ENCODE results near the gene CPNE4. TPM values are rescaled to one million over a fixed set of nuclear protein-coding genes. Genes with fewer than 3 reads are reported as not detected.

The CPNE4 gene
- total RNA-seq, 1 donor from 2014 or later, result 2.7 TPM

GRCh38 chr3:132022914-132023313 is 11.9 kb downstream of the CPNE4 start:
- TF ChIP-seq, protein P1, sequence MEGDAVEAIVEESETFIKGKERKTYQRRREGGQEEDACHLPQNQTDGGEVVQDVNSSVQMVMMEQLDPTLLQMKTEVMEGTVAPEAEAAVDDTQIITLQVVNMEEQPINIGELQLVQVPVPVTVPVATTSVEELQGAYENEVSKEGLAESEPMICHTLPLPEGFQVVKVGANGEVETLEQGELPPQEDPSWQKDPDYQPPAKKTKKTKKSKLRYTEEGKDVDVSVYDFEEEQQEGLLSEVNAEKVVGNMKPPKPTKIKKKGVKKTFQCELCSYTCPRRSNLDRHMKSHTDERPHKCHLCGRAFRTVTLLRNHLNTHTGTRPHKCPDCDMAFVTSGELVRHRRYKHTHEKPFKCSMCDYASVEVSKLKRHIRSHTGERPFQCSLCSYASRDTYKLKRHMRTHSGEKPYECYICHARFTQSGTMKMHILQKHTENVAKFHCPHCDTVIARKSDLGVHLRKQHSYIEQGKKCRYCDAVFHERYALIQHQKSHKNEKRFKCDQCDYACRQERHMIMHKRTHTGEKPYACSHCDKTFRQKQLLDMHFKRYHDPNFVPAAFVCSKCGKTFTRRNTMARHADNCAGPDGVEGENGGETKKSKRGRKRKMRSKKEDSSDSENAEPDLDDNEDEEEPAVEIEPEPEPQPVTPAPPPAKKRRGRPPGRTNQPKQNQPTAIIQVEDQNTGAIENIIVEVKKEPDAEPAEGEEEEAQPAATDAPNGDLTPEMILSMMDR (IDR thresholded peaks at IDR 0.05; ENCODE audit: partially characterized antibody, unreplicated experiment), result no peak
- no peak overlapping the region for H3K27ac Mint-ChIP-seq (ENCODE audit: unreplicated experiment)
- DNase-seq, result no peak
- no peaks in the 10 kb centered on the region for H3K4me1 Mint-ChIP-seq (ENCODE audit: low read depth, unreplicated experiment)
- H3K36me3 Mint-ChIP-seq (ENCODE audit: unreplicated experiment), result no peaks in the 10 kb centered on the region
- no peak overlapping the region for H3K4me3 Mint-ChIP-seq (ENCODE audit: unreplicated experiment)
- H3K9me3 Mint-ChIP-seq (ENCODE audit: unreplicated experiment), result peaks cover 3% of the 10 kb centered on the region
- no peaks in the 10 kb centered on the region for H3K27me3 Mint-ChIP-seq (ENCODE audit: unreplicated experiment)

DNA sequence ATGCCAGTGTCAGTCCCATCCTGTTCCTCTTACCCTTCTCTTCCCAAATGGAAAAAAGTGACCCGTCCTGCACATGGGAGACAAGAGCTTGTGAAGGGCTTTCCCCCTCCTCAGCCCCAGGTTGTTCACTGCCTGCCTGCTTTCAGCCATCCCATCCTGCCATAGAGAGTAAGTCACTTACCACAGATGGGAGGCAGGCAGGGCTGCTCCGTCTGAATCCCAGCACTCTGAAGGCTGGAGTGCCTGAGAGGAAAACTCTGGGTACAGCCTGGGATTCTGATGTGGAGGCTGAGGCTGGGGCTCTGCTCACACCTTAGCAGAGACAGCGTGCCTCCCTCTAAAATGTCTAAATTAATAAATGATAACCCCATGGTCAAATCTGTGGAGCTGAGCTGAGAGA is 14.8 kb downstream of the CPNE4 start:
- no peak for DNase-seq
- Mint-ChIP-seq H3K27ac (ENCODE audit: unreplicated experiment) (no peak overlapping the region), H3K27me3 (ENCODE audit: unreplicated experiment) (no peaks in the 10 kb centered on the region), H3K9me3 (ENCODE audit: unreplicated experiment) (peaks cover 3% of the 10 kb centered on the region), H3K4me3 (ENCODE audit: unreplicated experiment) (no peak overlapping the region), H3K36me3 (ENCODE audit: unreplicated experiment) (no peaks in the 10 kb centered on the region), H3K4me1 (ENCODE audit: low read depth, unreplicated experiment) (no peaks in the 10 kb centered on the region)
- TF ChIP-seq, protein P1 (IDR thresholded peaks at IDR 0.05; ENCODE audit: partially characterized antibody, unreplicated experiment), result no peak

- no peak overlapping the region for H3K27ac Mint-ChIP-seq (ENCODE audit: unreplicated experiment)
- H3K9me3 Mint-ChIP-seq (ENCODE audit: unreplicated experiment), result no peaks in the 10 kb centered on the region
- H3K27me3 Mint-ChIP-seq (ENCODE audit: unreplicated experiment), result peaks cover 1% of the 10 kb centered on the region
- no peak for DNase-seq
- TF ChIP-seq, protein P1 (IDR thresholded peaks at IDR 0.05; ENCODE audit: partially characterized antibody, unreplicated experiment), result no peak
- H3K4me1 Mint-ChIP-seq (ENCODE audit: low read depth, unreplicated experiment), result no peaks in the 10 kb centered on the region
- no peak overlapping the region for H3K4me3 Mint-ChIP-seq (ENCODE audit: unreplicated experiment)
- H3K36me3 Mint-ChIP-seq (ENCODE audit: unreplicated experiment), result no peaks in the 10 kb centered on the region
These were observed 17.7 kb downstream of the CPNE4 start for GRCh38 chr3:132017137-132017536.

DNA sequence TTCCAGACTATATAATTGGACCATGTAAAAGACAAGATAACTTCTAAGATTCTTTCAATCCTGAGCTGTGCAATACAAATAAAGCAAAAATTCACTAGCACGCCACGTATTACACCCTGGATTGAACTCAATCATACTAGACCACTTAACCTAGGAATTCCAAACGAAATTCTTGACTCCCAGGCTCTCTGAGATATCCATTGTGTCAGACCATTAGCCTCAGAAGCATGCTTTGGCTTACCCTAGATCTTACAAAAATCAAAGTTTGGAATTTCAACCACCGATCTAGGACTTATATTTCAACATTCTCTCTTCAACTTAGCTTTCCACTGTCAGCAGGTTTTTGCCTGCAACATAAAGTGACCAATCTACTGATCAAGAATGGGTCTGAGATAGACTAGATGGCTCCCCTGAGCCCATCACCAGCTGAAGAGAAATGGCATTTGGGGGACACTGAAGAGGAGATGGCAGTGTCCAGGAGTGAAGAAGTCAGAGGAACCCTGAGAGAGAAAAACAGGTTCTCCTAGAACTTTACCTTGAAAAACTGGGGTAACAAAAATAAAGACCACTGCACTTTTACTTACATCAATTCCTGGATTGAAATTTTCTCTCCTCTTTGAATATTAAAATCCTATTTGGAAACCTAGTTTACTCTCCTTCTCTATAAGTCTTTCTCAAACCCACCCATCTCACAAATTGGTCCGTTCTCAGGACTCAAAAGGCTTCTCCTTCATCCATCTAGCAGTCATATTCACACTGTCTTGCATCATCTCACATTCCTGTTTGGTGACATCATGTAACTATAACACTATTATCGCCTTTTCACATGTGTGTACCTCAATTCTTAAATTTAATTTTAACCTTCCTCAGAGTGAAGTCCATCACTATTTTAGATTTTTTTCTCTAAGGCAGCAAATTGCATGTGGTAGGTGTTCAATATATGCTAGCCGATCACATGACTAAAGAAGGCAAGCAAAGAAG is 18.5 kb downstream of the CPNE4 start:
- Mint-ChIP-seq H3K4me3 (ENCODE audit: unreplicated experiment) (no peak overlapping the region), H3K9me3 (ENCODE audit: unreplicated experiment) (no peaks in the 10 kb centered on the region), H3K27me3 (ENCODE audit: unreplicated experiment) (peaks cover 1% of the 10 kb centered on the region), H3K27ac (ENCODE audit: unreplicated experiment) (no peak overlapping the region), H3K36me3 (ENCODE audit: unreplicated experiment) (no peaks in the 10 kb centered on the region), H3K4me1 (ENCODE audit: low read depth, unreplicated experiment) (no peaks in the 10 kb centered on the region)
- TF ChIP-seq, protein P1 (IDR thresholded peaks at IDR 0.05; ENCODE audit: partially characterized antibody, unreplicated experiment), result no peak
- no peak for DNase-seq

DNA sequence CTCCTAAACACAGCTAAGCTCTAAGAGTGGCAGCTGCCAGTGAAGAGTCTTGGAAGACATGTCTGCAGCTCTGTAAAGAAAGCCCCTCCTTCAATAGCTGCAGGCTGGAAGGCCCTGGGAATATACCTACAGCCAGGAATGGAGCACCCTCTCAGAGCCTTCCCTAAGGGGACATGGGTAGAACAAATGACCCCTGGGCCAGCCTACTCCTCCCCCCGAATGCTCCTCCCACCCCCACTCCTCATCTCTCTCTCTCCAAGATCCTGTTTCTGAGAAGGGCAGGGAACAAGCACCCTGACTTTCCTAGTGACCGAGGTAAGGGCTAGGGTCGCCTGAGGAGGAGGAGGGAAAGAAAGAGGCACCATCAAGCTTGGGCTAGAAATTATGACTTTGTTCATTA is 20.7 kb downstream of the CPNE4 start:
- no peak overlapping the region for H3K4me3 Mint-ChIP-seq (ENCODE audit: unreplicated experiment)
- DNase-seq, result no peak
- peaks cover 2% of the 10 kb centered on the region for H3K9me3 Mint-ChIP-seq (ENCODE audit: unreplicated experiment)
- H3K4me1 Mint-ChIP-seq (ENCODE audit: low read depth, unreplicated experiment), result peaks cover 14% of the 10 kb centered on the region
- H3K27ac Mint-ChIP-seq (ENCODE audit: unreplicated experiment), result no peak overlapping the region
- TF ChIP-seq, protein P1 (IDR thresholded peaks at IDR 0.05; ENCODE audit: partially characterized antibody, unreplicated experiment), result no peak
- H3K36me3 Mint-ChIP-seq (ENCODE audit: unreplicated experiment), result no peaks in the 10 kb centered on the region
- peaks cover 1% of the 10 kb centered on the region for H3K27me3 Mint-ChIP-seq (ENCODE audit: unreplicated experiment)

Measured in glutamatergic neuron (in vitro differentiated cells).